AG04449 (cell line): ENCODE data around the gene CYBA.

ENCODE experiments used
- CTCF ChIA-PET: fragments of 350-600 bp; formaldehyde crosslinking; extraction: SDS; loops from one replicate; lab custom pipeline; 2021; ENCODE audit warnings: antibody characterized with exemption; lab: Yijun Ruan, JAX
- POLR2A ChIA-PET: fragments of 400-600, 350-600 bp; formaldehyde crosslinking; extraction: SDS; loops from one replicate; lab custom pipeline; 2020; ENCODE audit warnings: antibody characterized with exemption, inconsistent platforms; lab: Yijun Ruan, JAX
- DNase-seq: peaks from one replicate; pipeline ENCODE4 v3.0.0-alpha.2; 2010; ENCODE audit warnings: low read depth, low spot score
- H3K4me3 ChIP-seq: 2 replicates; pipeline ENCODE4 v1.5.1; 2011; ENCODE audit warnings: low read depth, mild to moderate bottlenecking, control low read depth, low read length
- CTCF ChIP-seq: IDR thresholded peaks from one replicate; pipeline ENCODE4 v1.5.1; 2011; ENCODE audit warnings: mild to moderate bottlenecking, moderate library complexity, low read length, control low read depth, inconsistent platforms; ENCODE audit not compliant: insufficient read depth; ENCODE audit errors: missing control alignments

CYBA gene

GRCh38 chr16:88599092-88599733 lies 51.6 kb downstream of the CYBA start:
- H3K4me3 ChIP-seq = no peak overlapping the region
- TF ChIP-seq CTCF = no peak
- POLR2A ChIA-PET = no interaction called here
- CTCF ChIA-PET = interaction anchor here (1.5 kb wide), 1 partner anchor 11 kb away, joined by 4 read pairs; no protein-coding TSS in a partner anchor
- DNase-seq = no peak

- DNase-seq = no peak
- ChIA-PET CTCF (no interaction called here), POLR2A (no interaction called here)
- no peak for TF ChIP-seq CTCF
- H3K4me3 ChIP-seq = no peak overlapping the region
Measured at GRCh38 chr16:88597856-88598491, 52.9 kb downstream of the CYBA start.

DNA sequence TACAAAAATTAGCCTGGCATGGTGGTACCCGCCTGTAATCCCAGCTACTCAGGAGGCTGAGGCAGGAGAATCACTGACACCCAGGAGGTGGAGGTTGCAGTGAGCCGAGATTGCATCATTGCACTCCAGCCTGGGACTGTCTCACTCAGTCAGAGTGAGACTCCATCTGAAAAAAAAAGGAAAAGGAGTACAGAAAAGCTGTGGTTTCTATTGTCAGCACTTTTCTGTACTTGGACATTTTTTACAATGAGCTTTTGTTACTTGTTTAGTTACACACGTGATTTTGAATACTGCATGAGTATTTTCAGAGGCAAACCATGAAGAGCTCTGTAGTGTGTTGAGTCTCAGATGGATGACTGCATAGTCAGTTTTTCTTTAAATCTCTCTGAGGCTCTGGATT lies 54.4 kb downstream of the CYBA start:
- no peak for TF ChIP-seq CTCF
- DNase-seq = no peak
- ChIA-PET POLR2A (no interaction called here), CTCF (no interaction called here)
- no peak overlapping the region for H3K4me3 ChIP-seq

GRCh38 chr16:88595921-88596320 lies 54.9 kb downstream of the CYBA start:
- CTCF ChIA-PET = no interaction called here
- POLR2A ChIA-PET = no interaction called here
- TF ChIP-seq CTCF = no peak
- DNase-seq = no peak
- no peak overlapping the region for H3K4me3 ChIP-seq

DNA sequence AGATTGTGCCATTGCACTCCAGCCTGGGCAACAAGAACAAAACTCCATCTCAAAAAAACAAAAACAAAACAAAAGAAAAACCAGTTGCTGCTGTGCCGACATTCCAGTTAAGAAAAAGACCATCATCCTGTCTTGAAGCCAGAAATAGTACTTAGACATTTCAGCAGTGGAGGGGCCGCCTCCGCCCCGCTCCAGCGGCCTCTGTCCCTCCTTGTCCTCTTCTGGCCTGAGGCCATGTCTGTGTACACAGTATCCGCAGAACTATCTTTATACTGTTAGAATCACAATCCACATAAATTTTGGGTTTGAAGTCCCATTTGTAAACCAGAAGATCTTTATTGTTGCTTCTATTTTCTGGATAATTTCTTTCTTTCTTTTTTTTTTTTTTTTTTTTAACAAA lies 55.8 kb downstream of the CYBA start:
- H3K4me3 ChIP-seq = no peak overlapping the region
- no peak for DNase-seq
- ChIA-PET POLR2A (no interaction called here), CTCF (no interaction called here)
- TF ChIP-seq CTCF = no peak

GRCh38 chr16:88593910-88594309 lies 56.9 kb downstream of the CYBA start:
- CTCF ChIA-PET = interaction anchor here (0.9 kb wide), 1 partner anchor 8 kb away, joined by 3 read pairs; no protein-coding TSS in a partner anchor
- H3K4me3 ChIP-seq = no peak overlapping the region
- DNase-seq = no peak
- POLR2A ChIA-PET = no interaction called here
- TF ChIP-seq CTCF = no peak
